Liver (tissue), 9 donors: ENCODE measurements around the gene LRRC8B. TPM values are rescaled to one million over a fixed set of nuclear protein-coding genes. Genes with fewer than 3 reads are reported as not detected.
"Not testable (repeated sequence)": the region's sequence is repeated elsewhere in the genome, so short reads cannot be mapped to it uniquely, and the experiment has no call there.

Experiments used
- DNase-seq: peaks from one replicate; pipeline ENCODE4 v3.0.0-alpha.2; 2017; ENCODE audit warnings: low spot score
- H3K27ac ChIP-seq, 2 donors: one replicate each; pipeline ENCODE4 v1.7.0; 2013; ENCODE audit warnings: inconsistent platforms in 2 of 2, low read length in 2 of 2, control low read depth in 1 of 2, low read depth in 1 of 2, mild to moderate bottlenecking in 1 of 2
- H3K27me3 ChIP-seq, 4 donors: one replicate each; pipeline versions ENCODE4 v1.6.1 to v1.7.0; 2013; ENCODE audit warnings: low read length in 3 of 4, inconsistent platforms in 1 of 4, mild to moderate bottlenecking in 1 of 4, moderate library complexity in 1 of 4; ENCODE audit not compliant: control insufficient read depth in 4 of 4, insufficient read depth in 4 of 4
- H3K36me3 ChIP-seq, 4 donors: one replicate each; pipeline versions ENCODE4 v1.6.1 to v1.7.0; 2013; ENCODE audit warnings: low read length in 3 of 4, mild to moderate bottlenecking in 3 of 4, low read depth in 1 of 4, moderate library complexity in 1 of 4; ENCODE audit not compliant: control insufficient read depth in 4 of 4, insufficient read depth in 3 of 4
- H3K4me1 ChIP-seq, 4 donors: one replicate each; pipeline versions ENCODE4 v1.6.1 to v1.7.0; 2013; ENCODE audit warnings: low read length in 3 of 4, mild to moderate bottlenecking in 3 of 4, moderate library complexity in 1 of 4; ENCODE audit not compliant: control insufficient read depth in 4 of 4, insufficient read depth in 4 of 4
- H3K4me3 ChIP-seq, 3 donors: one replicate each; pipeline versions ENCODE4 v1.6.1 to v1.7.0; 2013; ENCODE audit warnings: low read length in 3 of 3, control low read depth in 1 of 3, low read depth in 1 of 3, mild to moderate bottlenecking in 1 of 3
- H3K9ac ChIP-seq, 2 donors: one replicate each; pipeline ENCODE4 v1.7.0; 2013; ENCODE audit warnings: low read length in 2 of 2, mild to moderate bottlenecking in 2 of 2, moderate library complexity in 2 of 2, control low read depth in 1 of 2, low read depth in 1 of 2
- H3K9me3 ChIP-seq, 4 donors: one replicate each; pipeline versions ENCODE4 v1.6.1 to v1.7.0; 2013; ENCODE audit warnings: low read length in 3 of 4; ENCODE audit not compliant: control insufficient read depth in 4 of 4
- CTCF ChIP-seq: fragments of 150-350 bp; IDR thresholded peaks from 2 replicates; pipeline ENCODE4 v1.5.1; 2017; ENCODE audit warnings: improper control_type of control experiment, low read depth, low read length; ENCODE audit not compliant: missing input control
- FOXA1 ChIP-seq: IDR thresholded peaks from 2 replicates; pipeline ENCODE4 v1.6.1; 2016; ENCODE audit warnings: antibody characterized with exemption
- HNF4A ChIP-seq, 2 donors: conservative IDR thresholded peaks; 2 replicates each; pipeline ENCODE4 v1.6.1; 2016; ENCODE audit warnings: antibody characterized with exemption in 2 of 2, mild to moderate bottlenecking in 2 of 2
- HNF4G ChIP-seq: IDR thresholded peaks from 2 replicates; pipeline ENCODE4 v1.6.1; 2016; ENCODE audit warnings: antibody characterized with exemption
- MAX ChIP-seq: IDR thresholded peaks from 2 replicates; pipeline ENCODE4 v1.6.1; 2016; ENCODE audit warnings: antibody characterized with exemption
- NR2F2 ChIP-seq: IDR thresholded peaks from 2 replicates; pipeline ENCODE4 v1.6.1; 2016; ENCODE audit warnings: antibody characterized with exemption
- RAD21 ChIP-seq, 2 donors: IDR thresholded peaks; 2 replicates each; pipeline ENCODE4 v1.6.1; 2016; ENCODE audit warnings: antibody characterized with exemption in 2 of 2, mild to moderate bottlenecking in 2 of 2
- SP1 ChIP-seq: IDR thresholded peaks from 2 replicates; pipeline ENCODE4 v1.6.1; 2018; ENCODE audit warnings: antibody characterized with exemption, mild to moderate bottlenecking
- WGBS: extraction: QIAGEN DNeasy Blood & Tissue Kit; methylation state at CpG from one replicate; pipeline ENCODE4 v1.1.7; 2013; 5-methylcytosine and 5-hydroxymethylcytosine counted together
- polyA plus RNA-seq, 2 donors: library from polyadenylated mRNA; stranded (reverse) in 1 of 2; unstranded in 1 of 2; fragments of 200-250 nt in 1 of 2; fragments of >200 nt in 1 of 2; fragmentation: Nextera tagmentation in 1 of 2; extraction: Ambion mirVana in 1 of 2; gene quantifications; one replicate each; pipeline versions ENCODE4 v1.2.1 to v1.2.3, GENCODE V29; 2013 to 2015
- total RNA-seq, 2 donors: library from RNA; depleted of rRNA; stranded (reverse); fragments of >200 nt; gene quantifications; one replicate each; pipeline ENCODE4 v1.2.3, GENCODE V29; 2014
- donor health status: healthy.
- donor health status: healthy.
- donor health status: healthy.
- donor health status: healthy.
- donor health status: healthy.

The LRRC8B gene
- total and polyA plus RNA-seq, 4 donors: 1.2 to 4.3 (median 2.5) TPM

GRCh38 chr1:89519779-89520358 lies 4.8 kb upstream of the LRRC8B start:
- no peak overlapping the region for H3K4me3 ChIP-seq
- no peak for TF ChIP-seq FOXA1
- TF ChIP-seq RAD21 (IDR thresholded peaks at IDR 0.05): peak; percentile 91
- peak; percentile 83 for TF ChIP-seq CTCF
- WGBS: 97% methylated on average over 1 of the region's 1 CpG
- no peak overlapping the region for H3K27ac ChIP-seq
- H3K9ac ChIP-seq: no peak overlapping the region
- H3K4me1 ChIP-seq: peaks cover 0 to 3% (median 0%) of the 10 kb centered on the region in 4 donors
- H3K27me3 ChIP-seq: no peaks in the 10 kb centered on the region
- H3K9me3 ChIP-seq: no peaks in the 10 kb centered on the region
- no peaks in the 10 kb centered on the region for H3K36me3 ChIP-seq
- DNase-seq: no peak

GRCh38 chr1:89521977-89522376 lies 2.7 kb upstream of the LRRC8B start:
- not testable (repeated sequence) for H3K9me3 ChIP-seq, H3K27ac ChIP-seq, H3K36me3 ChIP-seq, DNase-seq, H3K4me1 ChIP-seq, H3K9ac ChIP-seq, H3K4me3 ChIP-seq, H3K27me3 ChIP-seq
- WGBS: 98% methylated on average over 6 of the region's 6 CpGs

- H3K9me3 ChIP-seq: no peaks in the 10 kb centered on the region
- peak overlapping the region; percentile 74 to 94 (median 74) for H3K4me3 ChIP-seq
- H3K36me3 ChIP-seq: no peaks in the 10 kb centered on the region
- no peaks in the 10 kb centered on the region for H3K27me3 ChIP-seq
- peak overlapping the region in 1 of 2 donors; percentile 79 for H3K9ac ChIP-seq
- DNase-seq: no peak
- TF ChIP-seq HNF4G: no peak
- TF ChIP-seq NR2F2: peak; percentile 14
- peak; percentile 92 for TF ChIP-seq MAX
- H3K27ac ChIP-seq: peak overlapping the region; percentile 78 to 91
- peaks cover 0 to 3% (median 0%) of the 10 kb centered on the region in 4 donors for H3K4me1 ChIP-seq
- WGBS: 28% methylated on average over 21 of the region's 21 CpGs
These were observed 859 bp upstream of the LRRC8B start for GRCh38 chr1:89523572-89524368.

DNA sequence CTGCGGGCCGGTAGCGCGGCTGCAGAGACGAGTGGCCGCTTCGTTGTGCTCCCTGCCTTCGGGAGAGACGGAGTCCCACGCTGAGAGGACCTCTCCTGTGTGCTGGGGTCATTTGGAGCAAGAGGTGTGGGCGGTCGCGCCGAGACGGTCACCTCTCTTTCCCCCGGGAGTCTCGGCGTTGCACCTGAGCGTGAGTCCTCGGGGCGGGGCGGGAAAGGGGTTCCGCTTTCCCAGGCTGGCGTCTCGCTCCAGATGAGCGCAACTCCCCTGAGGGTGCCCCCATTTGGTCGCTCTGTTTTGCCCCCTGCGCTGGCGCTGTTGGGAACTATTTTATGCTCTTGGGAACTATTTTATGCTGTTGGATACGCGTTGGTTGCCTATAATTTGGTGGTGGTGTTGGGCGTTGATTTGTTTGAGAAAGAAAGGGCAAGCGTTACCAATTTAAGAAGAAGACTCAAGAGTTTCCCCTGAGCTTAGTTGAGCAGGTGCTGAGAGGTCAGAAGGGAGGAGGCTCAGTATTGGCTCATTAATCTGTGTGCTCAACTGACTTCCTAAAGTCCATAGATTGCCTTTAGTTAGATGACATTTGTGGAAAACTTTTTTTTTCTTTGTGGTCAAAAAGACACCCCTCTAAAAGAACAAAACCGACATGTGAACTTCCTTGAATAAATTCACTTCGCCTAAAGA lies 683 bp downstream of the LRRC8B start:
- Histone ChIP-seq H3K27me3 (no peaks in the 10 kb centered on the region), H3K36me3 (no peaks in the 10 kb centered on the region), H3K9me3 (no peaks in the 10 kb centered on the region), H3K9ac (peak overlapping the region; percentile 25 to 79), H3K4me1 (peaks cover 0 to 3% (median 0%) of the 10 kb centered on the region in 4 donors), H3K27ac (peak overlapping the region; percentile 78 to 91), H3K4me3 (peak overlapping the region; percentile 74 to 94 (median 74))
- peak; percentile 51 for DNase-seq
- WGBS: 3% methylated on average over 35 of the region's 35 CpGs
- TF ChIP-seq SP1 (no peak), RAD21 (IDR thresholded peaks at IDR 0.05) (peak in 1 of 2 donors; percentile 21), HNF4A (conservative IDR thresholded peaks at IDR 0.05) (no peak)
